Subcutaneous adipose tissue (tissue), 4 donors: ENCODE data around the gene TBC1D2B. TPM values are rescaled to one million over a fixed set of nuclear protein-coding genes. Genes with fewer than 3 reads are reported as not detected.

Experiments used
- CTCF ChIP-seq: fragments of 450-650 bp; IDR thresholded peaks from one replicate; pipeline ENCODE4 v1.5.1; 2016; ENCODE audit warnings: low read depth, mild to moderate bottlenecking, control low read depth, antibody characterized with exemption, moderate library complexity
- total RNA-seq, 4 donors: library from RNA; depleted of rRNA; stranded (reverse); fragments of >200 nt; gene quantifications; one replicate each; pipeline ENCODE4 v1.1.0, GENCODE V29; 2016

TBC1D2B gene
- total RNA-seq, 4 donors from 2014 or later = 57.6 to 112 (median 101) TPM

- TF ChIP-seq CTCF = no peak
Observed at GRCh38 chr15:78012643-78013077, 64.9 kb downstream of the TBC1D2B start.

GRCh38 chr15:78010067-78010466, 67.4 kb downstream of the TBC1D2B start:
- TF ChIP-seq CTCF = no peak

- no peak for TF ChIP-seq CTCF
Observed at GRCh38 chr15:78007964-78008886, 69.3 kb downstream of the TBC1D2B start.

- TF ChIP-seq CTCF = no peak
Observed at GRCh38 chr15:78007211-78007931, 70.1 kb downstream of the TBC1D2B start.

- no peak for TF ChIP-seq CTCF
Observed at GRCh38 chr15:78006567-78007205, 70.8 kb downstream of the TBC1D2B start.

GRCh38 chr15:78004919-78005634, 72.4 kb downstream of the TBC1D2B start:
- no peak for TF ChIP-seq CTCF
